H9 (cell line): Measurements from ENCODE around the gene WBP2. TPM values are rescaled to one million over a fixed set of nuclear protein-coding genes. Genes with fewer than 3 reads are reported as not detected.
"Not testable (repeated sequence)": the region's sequence is repeated elsewhere in the genome, so short reads cannot be mapped to it uniquely, and the experiment has no call there.

Experiments
- DNase-seq: peaks from one replicate; pipeline ENCODE4 v3.0.0-alpha.2; 2017
- H2AFZ ChIP-seq: one replicate; pipeline ENCODE4 v1.6.1; 2013; ENCODE audit warnings: mild to moderate bottlenecking, low read length, control low read depth, moderate library complexity
- H2AK5ac ChIP-seq: 2 replicates; pipeline ENCODE4 v1.6.1; 2013; ENCODE audit warnings: low read length, control low read depth, mixed read lengths; ENCODE audit not compliant: insufficient read length
- H2BK120ac ChIP-seq: one replicate; pipeline ENCODE4 v1.6.1; 2013; ENCODE audit warnings: low read depth, mild to moderate bottlenecking, low read length, control low read depth, inconsistent platforms; ENCODE audit not compliant: poor library complexity, severe bottlenecking
- H2BK12ac ChIP-seq: 2 replicates; pipeline ENCODE4 v1.6.1; 2013; ENCODE audit warnings: low read length, control low read depth, mixed read lengths, low read depth; ENCODE audit not compliant: insufficient read length
- H2BK15ac ChIP-seq: 2 replicates; pipeline ENCODE4 v1.6.1; 2013; ENCODE audit warnings: low read depth, low read length, control low read depth
- H2BK20ac ChIP-seq: one replicate; pipeline ENCODE4 v1.6.1; 2013; ENCODE audit warnings: low read depth, mild to moderate bottlenecking, low read length, control low read depth, inconsistent platforms; ENCODE audit not compliant: poor library complexity, severe bottlenecking
- H2BK5ac ChIP-seq: 2 replicates; pipeline ENCODE4 v1.6.1; 2013; ENCODE audit warnings: low read length, control low read depth, mixed read lengths; ENCODE audit not compliant: insufficient read length
- H3K14ac ChIP-seq: 2 replicates; pipeline ENCODE4 v1.6.1; 2013; ENCODE audit warnings: low read length, control low read depth; ENCODE audit not compliant: insufficient read depth
- H3K18ac ChIP-seq: 2 replicates; pipeline ENCODE4 v1.6.1; 2013; ENCODE audit warnings: low read depth, mild to moderate bottlenecking, mixed read lengths, low read length, control low read depth; ENCODE audit not compliant: insufficient read length
- H3K23ac ChIP-seq: 2 replicates; pipeline ENCODE4 v1.6.1; 2013; ENCODE audit warnings: low read length, control low read depth, mixed read lengths, low read depth; ENCODE audit not compliant: insufficient read length
- H3K23me2 ChIP-seq: 2 replicates; pipeline ENCODE4 v1.6.1; 2013; ENCODE audit warnings: low read depth, mild to moderate bottlenecking, mixed read lengths, low read length, control low read depth; ENCODE audit not compliant: insufficient read length, poor library complexity, severe bottlenecking
- H3K27ac ChIP-seq: 2 replicates; pipeline ENCODE4 v1.5.1; 2013; ENCODE audit warnings: low read length, control low read depth, mixed read lengths, low read depth; ENCODE audit not compliant: insufficient read length
- H3K27me3 ChIP-seq: 2 replicates; pipeline ENCODE4 v1.6.1; 2013; ENCODE audit warnings: low read length, control low read depth, inconsistent platforms; ENCODE audit not compliant: insufficient read depth
- H3K4ac ChIP-seq: 2 replicates; pipeline ENCODE4 v1.6.1; 2013; ENCODE audit warnings: low read depth, mild to moderate bottlenecking, control low read depth, inconsistent platforms, low read length, moderate library complexity
- H3K4me1 ChIP-seq: 2 replicates; pipeline ENCODE4 v1.6.1; 2013; ENCODE audit warnings: low read length, control low read depth, inconsistent platforms; ENCODE audit not compliant: insufficient read depth
- H3K4me2 ChIP-seq: 2 replicates; pipeline ENCODE4 v1.6.1; 2013; ENCODE audit warnings: low read length, control low read depth, mixed read lengths; ENCODE audit not compliant: insufficient read length, insufficient read depth
- H3K56ac ChIP-seq: 2 replicates; pipeline ENCODE4 v1.6.1; 2013; ENCODE audit warnings: low read depth, mild to moderate bottlenecking, mixed read lengths, low read length, control low read depth; ENCODE audit not compliant: insufficient read length
- H3K79me1 ChIP-seq: 2 replicates; pipeline ENCODE4 v1.6.1; 2013; ENCODE audit warnings: low read depth, mild to moderate bottlenecking, moderate library complexity, low read length, control low read depth, inconsistent platforms; ENCODE audit not compliant: insufficient read depth, poor library complexity, severe bottlenecking
- H3K79me2 ChIP-seq: 2 replicates; pipeline ENCODE4 v1.6.1; 2013; ENCODE audit warnings: low read length, control low read depth, inconsistent platforms; ENCODE audit not compliant: insufficient read depth
- H3K9ac ChIP-seq: 2 replicates; pipeline ENCODE4 v1.6.1; 2013; ENCODE audit warnings: low read length, control low read depth, mixed read lengths; ENCODE audit not compliant: insufficient read length; ENCODE audit errors: extremely low read depth
- H3K9me3 ChIP-seq: one replicate; pipeline ENCODE4 v1.6.1; 2013; ENCODE audit warnings: low read depth, low read length, inconsistent platforms; ENCODE audit not compliant: control insufficient read depth
- H3T11ph ChIP-seq: one replicate; pipeline ENCODE4 v1.6.1; 2013; ENCODE audit warnings: mild to moderate bottlenecking, low read length, control low read depth, inconsistent platforms
- H4K20me1 ChIP-seq: one replicate; pipeline ENCODE4 v1.6.1; 2013; ENCODE audit not compliant: control insufficient read depth, insufficient read length, insufficient read depth
- H4K5ac ChIP-seq: 2 replicates; pipeline ENCODE4 v1.6.1; 2013; ENCODE audit warnings: low read depth, mild to moderate bottlenecking, mixed read lengths, low read length, control low read depth; ENCODE audit not compliant: insufficient read length
- H4K8ac ChIP-seq: replicated peaks from 2 replicates; pipeline ENCODE4 v1.6.1; 2013; ENCODE audit warnings: low read length, control low read depth, mixed read lengths, low read depth; ENCODE audit not compliant: insufficient read length
- H4K91ac ChIP-seq: 2 replicates; pipeline ENCODE4 v1.6.1; 2013; ENCODE audit warnings: low read depth, mild to moderate bottlenecking, moderate library complexity, mixed read lengths, low read length, control low read depth; ENCODE audit not compliant: insufficient read length
- H3K27ac Mint-ChIP-seq, 3 experiments: 2 replicates in 2 of 3; 3 replicates in 1 of 3; pipeline ENCODE4 v1.8.0; 2020 to 2021; ENCODE audit warnings: mixed read lengths in 3 of 3, mild to moderate bottlenecking in 1 of 3, moderate library complexity in 1 of 3
- H3K27me3 Mint-ChIP-seq: 2 replicates; pipeline ENCODE4 v1.8.0; 2021; ENCODE audit warnings: low read depth, mild to moderate bottlenecking, moderate library complexity, mixed read lengths
- H3K36me3 Mint-ChIP-seq, 3 experiments: 2 replicates in 2 of 3; 3 replicates in 1 of 3; pipeline ENCODE4 v1.8.0; 2020 to 2021; ENCODE audit warnings: low read depth in 3 of 3, mixed read lengths in 3 of 3; ENCODE audit not compliant: insufficient read depth in 1 of 3
- H3K4me1 Mint-ChIP-seq, 2 experiments: 2 replicates each; pipeline ENCODE4 v1.8.0; 2020; ENCODE audit warnings: mixed read lengths in 2 of 2
- H3K4me3 Mint-ChIP-seq, 2 experiments: 2 replicates in 1 of 2; 3 replicates in 1 of 2; pipeline ENCODE4 v1.8.0; 2020 to 2021; ENCODE audit warnings: mild to moderate bottlenecking in 2 of 2, mixed read lengths in 2 of 2, moderate library complexity in 1 of 2
- H3K9me3 Mint-ChIP-seq, 2 experiments: 2 replicates in 1 of 2; 3 replicates in 1 of 2; pipeline ENCODE4 v1.8.0; 2020; ENCODE audit warnings: mild to moderate bottlenecking in 2 of 2, mixed read lengths in 2 of 2, moderate library complexity in 1 of 2
- CTCF ChIP-seq: fragments of 200-600 bp; sonication (generic); conservative IDR thresholded peaks from 3 replicates; pipeline ENCODE4 v1.8.0; 2021; ENCODE audit warnings: antibody characterized with exemption, mild to moderate bottlenecking
- WGBS: extraction: QIAGEN DNeasy Blood & Tissue Kit; methylation state at CpG from one replicate; pipeline ENCODE4 v1.1.7; 2013; ENCODE audit warnings: missing lambda C conversion rate, low lambda C conversion rate, mixed read lengths; ENCODE audit not compliant: insufficient read length; ENCODE audit errors: extremely low coverage; 5-methylcytosine and 5-hydroxymethylcytosine counted together
- total RNA-seq: library from RNA; stranded (reverse); gene quantifications from 2 replicates; pipeline ENCODE4 v1.2.1, GENCODE V29; 2021

Gene WBP2
- total RNA-seq, 1 experiment from 2014 or later, result 63.2 TPM

GRCh38 chr17:75861927-75862317, 6.8 kb upstream of the WBP2 start:
- H4K8ac ChIP-seq, result no peak overlapping the region
- H3K23ac ChIP-seq, result no peak overlapping the region
- H3K79me1 ChIP-seq, result no peaks in the 10 kb centered on the region
- H2AFZ ChIP-seq, result no peak overlapping the region
- no peak overlapping the region for H2BK15ac ChIP-seq
- H3T11ph ChIP-seq, result no peak overlapping the region
- H3K9me3 ChIP-seq, result no peaks in the 10 kb centered on the region
- H4K20me1 ChIP-seq, result no peaks in the 10 kb centered on the region
- no peak for TF ChIP-seq CTCF
- no peak overlapping the region for H3K4ac ChIP-seq
- Mint-ChIP-seq H3K9me3 (no peaks in the 10 kb centered on the region), H3K4me3 (no peak overlapping the region), H3K36me3 (no peaks in the 10 kb centered on the region), H3K27ac (no peak overlapping the region), H3K27me3 (no peaks in the 10 kb centered on the region), H3K4me1 (peaks cover 5 to 19% of the 10 kb centered on the region in 2 experiments)
- no peak overlapping the region for H3K18ac ChIP-seq
- H2BK120ac ChIP-seq, result no peak overlapping the region
- no peak for DNase-seq
- no peak overlapping the region for H4K91ac ChIP-seq
- no peaks in the 10 kb centered on the region for H3K27me3 ChIP-seq
- no CpG with 5 or more reads among the region's 9 CpGs for WGBS
- H3K14ac ChIP-seq, result no peak overlapping the region
- H3K9ac ChIP-seq, result no peak overlapping the region
- no peak overlapping the region for H3K27ac ChIP-seq
- no peaks in the 10 kb centered on the region for H3K79me2 ChIP-seq
- H3K4me2 ChIP-seq, result no peak overlapping the region
- H3K4me1 ChIP-seq, result no peaks in the 10 kb centered on the region
- H3K56ac ChIP-seq, result no peak overlapping the region
- H3K23me2 ChIP-seq, result no peaks in the 10 kb centered on the region
- H4K5ac ChIP-seq, result no peak overlapping the region
- no peak overlapping the region for H2AK5ac ChIP-seq
- H2BK12ac ChIP-seq, result no peak overlapping the region
- no peak overlapping the region for H2BK5ac ChIP-seq
- H2BK20ac ChIP-seq, result no peak overlapping the region

GRCh38 chr17:75859358-75859757, 4.2 kb upstream of the WBP2 start:
- not testable (repeated sequence) for H3K36me3 Mint-ChIP-seq, H3K27me3 Mint-ChIP-seq, H2AFZ ChIP-seq, H2BK5ac ChIP-seq, H3K79me1 ChIP-seq, H2BK120ac ChIP-seq, H3K79me2 ChIP-seq, H3K4me1 ChIP-seq, H2BK15ac ChIP-seq, DNase-seq, H3K9me3 ChIP-seq, H2AK5ac ChIP-seq, H2BK20ac ChIP-seq, H3K23me2 ChIP-seq, H3K27me3 ChIP-seq, H3K9ac ChIP-seq, H4K91ac ChIP-seq, H3K23ac ChIP-seq, H3K4me3 Mint-ChIP-seq, H4K5ac ChIP-seq, H4K8ac ChIP-seq, H3K27ac ChIP-seq, H4K20me1 ChIP-seq, H3K9me3 Mint-ChIP-seq, H3K4me2 ChIP-seq, H3K18ac ChIP-seq, H3K56ac ChIP-seq, H3T11ph ChIP-seq, H3K4ac ChIP-seq, H2BK12ac ChIP-seq, H3K14ac ChIP-seq
- WGBS, result no CpG with 5 or more reads among the region's 10 CpGs
- peaks cover 4 to 14% of the 10 kb centered on the region in 2 experiments for H3K4me1 Mint-ChIP-seq
- peak overlapping the region in 1 of 3 experiments; percentile 52; a peak in 1 of 7 replicates for H3K27ac Mint-ChIP-seq
